ENCODE data around the gene DENND6B. TPM values are rescaled to one million over a fixed set of nuclear protein-coding genes. Genes with fewer than 3 reads are reported as not detected.

Gene DENND6B
- total and polyA plus RNA-seq, 2 donors (not counting 3 experiments of a cell fraction or from before 2014, with no cell fraction given) = 4.1 to 5.9 TPM

DNA sequence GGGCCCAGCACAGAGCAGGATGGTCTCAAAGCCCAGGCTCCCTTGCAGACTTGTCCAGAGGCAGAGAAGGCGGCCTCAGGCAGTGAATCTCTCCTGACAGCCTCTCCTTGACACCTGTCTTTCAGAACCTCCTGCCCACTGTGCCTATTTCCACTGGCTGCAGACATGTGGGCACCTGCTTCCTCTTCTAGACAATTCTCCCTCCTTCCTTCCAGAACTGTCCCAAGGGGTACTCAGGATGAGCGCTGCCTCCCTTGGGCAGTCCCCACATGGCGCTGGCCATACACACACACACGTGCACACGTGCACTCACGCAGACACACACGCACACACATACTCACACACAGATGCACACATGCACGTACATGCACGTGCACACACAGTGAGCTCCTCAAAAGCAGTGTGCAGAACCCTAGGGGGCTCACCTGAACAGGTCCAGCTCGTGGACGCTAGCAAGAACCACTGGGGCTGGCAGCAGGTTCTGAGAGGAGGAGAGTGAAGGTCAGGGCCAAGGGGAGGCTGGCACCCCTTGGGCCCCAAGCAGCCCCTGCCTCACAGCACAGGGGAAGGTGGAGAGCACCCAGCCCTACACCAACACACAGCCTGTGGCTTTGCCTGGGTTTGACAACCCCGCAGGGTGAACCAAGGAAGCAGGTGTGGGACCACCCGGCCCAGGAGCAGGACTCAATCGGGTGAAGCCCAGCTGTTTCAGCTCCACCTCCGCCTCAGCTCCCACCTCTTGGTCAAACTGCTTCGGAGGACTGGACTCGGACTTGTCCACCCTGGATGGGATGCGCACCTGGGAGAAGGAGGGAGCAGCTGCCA, 11.3 kb downstream of the DENND6B start:
- H3K27ac ChIP-seq (ENCODE audit: insufficient read depth, low read depth, low read length) = no peak overlapping the region
- H3K4me1 ChIP-seq (ENCODE audit: control insufficient read depth, extremely low read depth, insufficient read depth, low read length) = peaks cover 9% of the 10 kb centered on the region
- H3K9me3 ChIP-seq (replicated peaks; ENCODE audit: control insufficient read depth, insufficient read depth, low read length) = no peaks in the 10 kb centered on the region
- no peaks in the 10 kb centered on the region for H3K79me2 ChIP-seq (ENCODE audit: control insufficient read depth, insufficient read depth, low read length)
- H2AFZ ChIP-seq (ENCODE audit: low read depth, low read length) = no peak overlapping the region
- ChIA-PET CTCF (interaction anchor here (0.6 kb wide), 1 partner anchor 14 kb away, joined by 3 read pairs; no protein-coding TSS in a partner anchor), POLR2A (no interaction called here)
- no peaks in the 10 kb centered on the region for H3K9me1 ChIP-seq (replicated peaks; ENCODE audit: control insufficient read depth, extremely low read depth, insufficient read depth, low read length)
- DNase-seq (ENCODE audit: low read depth, low spot score) (no peak), FAIRE-seq (no peak)
- H4K20me1 ChIP-seq (replicated peaks; ENCODE audit: control insufficient read depth, extremely low read depth, insufficient read depth, low read length) = no peaks in the 10 kb centered on the region
- TF ChIP-seq POLR2A (IDR thresholded peaks at IDR 0.05; ENCODE audit: low read depth, low read length) = no peak
- TF ChIP-seq MYC (IDR thresholded peaks at IDR 0.05; ENCODE audit: low read depth, low read length) = no peak
- TF ChIP-seq EZH2 (IDR thresholded peaks at IDR 0.05; ENCODE audit: borderline replicate concordance, low read depth, low read length, severe bottlenecking) = no peak
- TF ChIP-seq, protein P1, sequence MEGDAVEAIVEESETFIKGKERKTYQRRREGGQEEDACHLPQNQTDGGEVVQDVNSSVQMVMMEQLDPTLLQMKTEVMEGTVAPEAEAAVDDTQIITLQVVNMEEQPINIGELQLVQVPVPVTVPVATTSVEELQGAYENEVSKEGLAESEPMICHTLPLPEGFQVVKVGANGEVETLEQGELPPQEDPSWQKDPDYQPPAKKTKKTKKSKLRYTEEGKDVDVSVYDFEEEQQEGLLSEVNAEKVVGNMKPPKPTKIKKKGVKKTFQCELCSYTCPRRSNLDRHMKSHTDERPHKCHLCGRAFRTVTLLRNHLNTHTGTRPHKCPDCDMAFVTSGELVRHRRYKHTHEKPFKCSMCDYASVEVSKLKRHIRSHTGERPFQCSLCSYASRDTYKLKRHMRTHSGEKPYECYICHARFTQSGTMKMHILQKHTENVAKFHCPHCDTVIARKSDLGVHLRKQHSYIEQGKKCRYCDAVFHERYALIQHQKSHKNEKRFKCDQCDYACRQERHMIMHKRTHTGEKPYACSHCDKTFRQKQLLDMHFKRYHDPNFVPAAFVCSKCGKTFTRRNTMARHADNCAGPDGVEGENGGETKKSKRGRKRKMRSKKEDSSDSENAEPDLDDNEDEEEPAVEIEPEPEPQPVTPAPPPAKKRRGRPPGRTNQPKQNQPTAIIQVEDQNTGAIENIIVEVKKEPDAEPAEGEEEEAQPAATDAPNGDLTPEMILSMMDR (IDR thresholded peaks at IDR 0.05; ENCODE audit: extremely low read depth in 1 of 2, insufficient read depth in 1 of 2, low read depth in 1 of 2, low read length in 2 of 2) = no peak
- TF ChIP-seq JUN (IDR thresholded peaks at IDR 0.05; ENCODE audit: borderline replicate concordance, insufficient read depth, insufficient read length, low read depth) = no peak
- TF ChIP-seq, protein P2, sequence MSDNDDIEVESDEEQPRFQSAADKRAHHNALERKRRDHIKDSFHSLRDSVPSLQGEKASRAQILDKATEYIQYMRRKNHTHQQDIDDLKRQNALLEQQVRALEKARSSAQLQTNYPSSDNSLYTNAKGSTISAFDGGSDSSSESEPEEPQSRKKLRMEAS (IDR thresholded peaks at IDR 0.05; ENCODE audit: insufficient read depth, insufficient read length) = no peak
- TF ChIP-seq POLR2AphosphoS5 (IDR thresholded peaks at IDR 0.05; ENCODE audit: insufficient read depth, low read depth, low read length) = no peak
- TF ChIP-seq FOS (IDR thresholded peaks at IDR 0.05; ENCODE audit: borderline replicate concordance, insufficient read depth, low read length) = no peak
- no peak for TF ChIP-seq GATA2 (IDR thresholded peaks at IDR 0.05; ENCODE audit: insufficient read depth, insufficient read length, low read depth, low read length)
- no peak overlapping the region for H3K4me2 ChIP-seq (ENCODE audit: insufficient read depth, low read length)
- intact Hi-C loops (cut with micrococcal nuclease) = no loop called here
- H3K36me3 ChIP-seq (ENCODE audit: control insufficient read depth in 2 of 2, extremely low read depth in 1 of 2, insufficient read depth in 2 of 2, low read length in 2 of 2) = no peaks in the 10 kb centered on the region
- no peak overlapping the region for H3K4me3 ChIP-seq (replicated peaks in 1 of 3; ENCODE audit: insufficient read depth in 1 of 3, low read depth in 1 of 3, low read length in 3 of 3)
- BruUV-seq (replicated peaks) = no TSS peak
- dilution Hi-C loops (cut with MboI; ENCODE audit: extremely low pct_ligation_motif_present, low sequenced_read_pairs) = no loop called here
- H3K9ac ChIP-seq (replicated peaks; ENCODE audit: extremely low read depth, insufficient read depth, low read length) = no peak overlapping the region
- no peaks in the 10 kb centered on the region for H3K27me3 ChIP-seq (ENCODE audit: control insufficient read depth in 2 of 2, insufficient read depth in 2 of 2, low read length in 2 of 2)

Data from endothelial cell of umbilical vein (primary cell).